ENCODE measurements around the gene GPR37L1. TPM values are rescaled to one million over a fixed set of nuclear protein-coding genes. Genes with fewer than 3 reads are reported as not detected.

The GPR37L1 gene
- total and polyA plus RNA-seq, 2 of the 8 experiments (the other 6 are each of a cell fraction or from before 2014, with no cell fraction given): 0.13 to 0.23 TPM

DNA sequence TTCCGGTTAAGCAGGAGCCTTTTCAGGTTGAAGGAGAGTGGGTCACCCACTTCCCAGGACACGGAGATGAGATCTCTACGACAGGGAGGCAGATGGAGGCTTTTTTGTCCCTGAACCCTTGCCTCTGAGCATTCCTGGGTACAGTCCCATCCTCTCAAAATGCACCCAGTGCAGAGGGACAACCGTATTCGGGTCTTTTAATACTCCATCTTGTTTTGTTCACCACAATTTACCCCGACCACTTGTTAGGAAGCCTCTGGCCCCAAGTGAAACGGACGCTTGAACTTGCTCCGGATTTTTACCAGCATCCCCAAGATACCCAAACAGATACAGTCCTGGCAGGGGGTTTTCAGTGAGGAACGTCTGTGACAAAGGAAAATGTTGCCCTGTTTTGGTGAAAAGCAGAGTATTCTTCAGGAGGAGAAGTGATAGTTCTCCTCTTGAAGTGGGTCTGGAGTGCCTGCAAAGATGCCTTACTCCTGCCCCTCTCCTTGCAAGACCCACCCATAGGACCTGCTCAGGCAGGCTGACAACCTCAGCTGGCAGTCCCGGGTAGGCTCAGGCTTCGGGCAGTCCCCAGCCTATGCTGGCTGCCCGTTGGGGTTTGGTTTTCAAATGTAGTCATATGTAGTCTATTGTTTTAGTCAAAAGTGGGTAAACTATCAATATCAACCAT is 22.5 kb downstream of the GPR37L1 start:
- Histone ChIP-seq H2BK20ac (ENCODE audit: low read length) (no peak overlapping the region; the same call in 1 of the 2 replicates), H3K4me3 (ENCODE audit: extremely low read depth in 1 of 4, insufficient read depth in 2 of 4, low read depth in 3 of 4, low read length in 4 of 4) (peak overlapping the region; percentile 62 to 78 (median 72)), H3K18ac (ENCODE audit: extremely low read depth, low read length) (peak overlapping the region; percentile 95), H3K23me2 (ENCODE audit: low read depth, low read length) (peaks cover 13% of the 10 kb centered on the region), H2BK120ac (replicated peaks; ENCODE audit: low read depth, low read length) (no peak overlapping the region), H2BK5ac (ENCODE audit: low read depth, low read length) (0 out of 2 replicates have a peak overlapping the region, but pooled peaks have one; percentile 60), H3K27me3 (replicated peaks in 1 of 4; ENCODE audit: control insufficient read depth in 3 of 4, extremely low read depth in 1 of 4, insufficient read depth in 3 of 4, low read length in 3 of 4) (peaks cover 0 to 7% (median 2%) of the 10 kb centered on the region in 4 experiments; a peak in 3 of 7 replicates), H3K9me3 (ENCODE audit: insufficient read depth in 2 of 2, low read depth in 1 of 2, low read length in 1 of 2) (no peaks in the 10 kb centered on the region), H3K4ac (replicated peaks; ENCODE audit: insufficient read length, low read depth, low read length) (peak overlapping the region; percentile 1), H4K91ac (replicated peaks; ENCODE audit: insufficient read length, low read length) (no peak overlapping the region), H3K27ac (ENCODE audit: low read depth, low read length) (no peak overlapping the region), H3K79me2 (ENCODE audit: control insufficient read depth in 1 of 2, insufficient read depth in 2 of 2, low read length in 2 of 2) (peaks cover 3 to 31% of the 10 kb centered on the region in 2 experiments; a peak in 3 of 4 replicates), H3K36me3 (ENCODE audit: control insufficient read depth in 2 of 4, insufficient read depth in 4 of 4, low read length in 3 of 4) (no peaks in the 10 kb centered on the region), H3K23ac (ENCODE audit: insufficient read length) (no peak overlapping the region), H2BK12ac (ENCODE audit: low read depth, low read length) (0 out of 2 replicates have a peak overlapping the region, but pooled peaks have one; percentile 80), H2BK15ac (ENCODE audit: low read length) (no peak overlapping the region; the same call in 1 of the 2 replicates), H3K9ac (replicated peaks in 1 of 4; ENCODE audit: extremely low read depth in 1 of 4, low read depth in 3 of 4, low read length in 3 of 4) (peak overlapping the region; percentile 36 to 89 (median 54); a peak in 5 of 7 replicates), H3K4me1 (replicated peaks in 1 of 4; ENCODE audit: control insufficient read depth in 3 of 4, insufficient read depth in 4 of 4, low read length in 3 of 4) (peaks cover 3 to 13% (median 9%) of the 10 kb centered on the region in 4 experiments; a peak in 6 of 7 replicates), H3K14ac (ENCODE audit: insufficient read length) (no peak overlapping the region), H4K5ac (ENCODE audit: insufficient read length, low read depth, low read length) (no peak overlapping the region), H3K4me2 (ENCODE audit: insufficient read depth in 1 of 2, low read depth in 2 of 2, low read length in 2 of 2) (peak overlapping the region; percentile 78 to 92), H3K56ac (replicated peaks; ENCODE audit: insufficient read length, low read depth, low read length) (peak overlapping the region; percentile 9), H2AK5ac (ENCODE audit: low read depth, low read length) (no peak overlapping the region), H2AFZ (ENCODE audit: low read length) (peak overlapping the region; percentile 37; the same call in 1 of the 2 replicates), H3K79me1 (ENCODE audit: low read depth, low read length) (peaks cover 8% of the 10 kb centered on the region), H4K8ac (ENCODE audit: extremely low read depth, insufficient read depth, low read length) (0 out of 2 replicates have a peak overlapping the region, but pooled peaks have one; percentile 39), H4K20me1 (replicated peaks in 1 of 2; ENCODE audit: control insufficient read depth in 1 of 2, insufficient read depth in 2 of 2, low read length in 2 of 2) (peaks cover 2 to 11% of the 10 kb centered on the region in 2 experiments)
- CTCF ChIA-PET (ENCODE audit: partially characterized antibody): interaction anchor here (0.6 to 6.1 kb wide), 5 partner anchors 10 to 826 kb away, joined by 3 to 50 read pairs (median 3); no protein-coding TSS in a partner anchor
- FAIRE-seq (no peak), DNase-seq (ENCODE audit: low read depth in 1 of 2, low spot score in 2 of 2) (no peak)
- POLR2A ChIA-PET (ENCODE audit: partially characterized antibody): interaction anchor here (1.3 to 1.6 kb wide), 2 partner anchors 10 to 14 kb away, joined by 3 to 4 read pairs; no protein-coding TSS in a partner anchor
- 28% methylated on average over 13 of the region's 13 CpGs; no CpG with 5 or more reads in 1 of the 2 experiments for WGBS, 2 experiments (ENCODE audit: extremely low coverage in 1 of 2, insufficient coverage in 1 of 2, insufficient read length in 1 of 2, insufficient replicate concordance in 2 of 2, low coverage in 1 of 2, low lambda C conversion rate in 2 of 2, missing lambda C conversion rate in 1 of 2)
- no peak for TF ChIP-seq BCL11A (IDR thresholded peaks at IDR 0.05; ENCODE audit: low read depth in 2 of 2, low read length in 2 of 2)
- TF ChIP-seq SP1 (IDR thresholded peaks at IDR 0.05; ENCODE audit: low read depth, low read length): no peak
- no peak for TF ChIP-seq SIX5 (IDR thresholded peaks at IDR 0.05; ENCODE audit: low read depth, low read length)
- no peak for TF ChIP-seq CHD2 (IDR thresholded peaks at IDR 0.05; ENCODE audit: low read length)
- no peak for TF ChIP-seq ASH2L (IDR thresholded peaks at IDR 0.05; ENCODE audit: low read length)
- TF ChIP-seq RAD21 (IDR thresholded peaks at IDR 0.05 in 1 of 2, conservative IDR thresholded peaks at IDR 0.05 in 1 of 2; ENCODE audit: low read depth in 2 of 2, low read length in 2 of 2): no peak
- TF ChIP-seq TBP (IDR thresholded peaks at IDR 0.05; ENCODE audit: low read depth, low read length): no peak
- no peak for TF ChIP-seq BRCA1 (IDR thresholded peaks at IDR 0.05; ENCODE audit: low read depth, low read length)
- TF ChIP-seq NRF1 (IDR thresholded peaks at IDR 0.05; ENCODE audit: low read depth, low read length): no peak
- no peak for TF ChIP-seq JUND (IDR thresholded peaks at IDR 0.05; ENCODE audit: low read length)
- TF ChIP-seq, protein P1, sequence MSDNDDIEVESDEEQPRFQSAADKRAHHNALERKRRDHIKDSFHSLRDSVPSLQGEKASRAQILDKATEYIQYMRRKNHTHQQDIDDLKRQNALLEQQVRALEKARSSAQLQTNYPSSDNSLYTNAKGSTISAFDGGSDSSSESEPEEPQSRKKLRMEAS (IDR thresholded peaks at IDR 0.05): no peak
- no peak for TF ChIP-seq CTBP2 (IDR thresholded peaks at IDR 0.05; ENCODE audit: borderline replicate concordance, insufficient read depth, insufficient read length, low read length)
